Activated naive CD4-positive, alpha-beta T cell treated with anti-CD3 and anti-CD28 coated beads for 36 hours (primary cell): ENCODE results near the gene GINS2. TPM values are rescaled to one million over a fixed set of nuclear protein-coding genes. Genes with fewer than 3 reads are reported as not detected.

Source experiments
- CTCF ChIA-PET: fragments of 350-600 bp; sonication (Branson Sonifier 250); formaldehyde crosslinking; loops from one replicate; lab custom pipeline; 2021; ENCODE audit warnings: antibody characterized with exemption; lab: Charles Lee
- DNase-seq: peaks from one replicate; pipeline ENCODE4 v3.0.0-alpha.2; 2020
- H3K27ac Mint-ChIP-seq: one replicate; pipeline ENCODE4 v1.8.0; 2021; ENCODE audit warnings: mild to moderate bottlenecking, mixed read lengths
- H3K27me3 Mint-ChIP-seq: one replicate; pipeline ENCODE4 v1.8.0; 2021; ENCODE audit warnings: low read depth, mixed read lengths
- H3K36me3 Mint-ChIP-seq: one replicate; pipeline ENCODE4 v1.8.0; 2021; ENCODE audit warnings: low read depth, mixed read lengths
- H3K4me1 Mint-ChIP-seq: one replicate; pipeline ENCODE4 v1.8.0; 2021; ENCODE audit warnings: low read depth, mixed read lengths
- H3K4me3 Mint-ChIP-seq: one replicate; pipeline ENCODE4 v1.8.0; 2021; ENCODE audit warnings: mild to moderate bottlenecking, moderate library complexity, mixed read lengths
- H3K9me3 Mint-ChIP-seq: one replicate; pipeline ENCODE4 v1.8.0; 2021; ENCODE audit warnings: mixed read lengths
- intact Hi-C: fragments of 100-400 bp; cut with micrococcal nuclease; formaldehyde crosslinking; loops from one replicate; pipeline ENCODE4 v1.15.1; 2023
- total RNA-seq, 2 experiments: library from RNA; stranded (reverse); gene quantifications; one replicate each; pipeline ENCODE4 v1.2.3, GENCODE V29; 2021

Gene GINS2
- total RNA-seq, 2 experiments from 2014 or later: 60.7 to 66.6 TPM

DNA sequence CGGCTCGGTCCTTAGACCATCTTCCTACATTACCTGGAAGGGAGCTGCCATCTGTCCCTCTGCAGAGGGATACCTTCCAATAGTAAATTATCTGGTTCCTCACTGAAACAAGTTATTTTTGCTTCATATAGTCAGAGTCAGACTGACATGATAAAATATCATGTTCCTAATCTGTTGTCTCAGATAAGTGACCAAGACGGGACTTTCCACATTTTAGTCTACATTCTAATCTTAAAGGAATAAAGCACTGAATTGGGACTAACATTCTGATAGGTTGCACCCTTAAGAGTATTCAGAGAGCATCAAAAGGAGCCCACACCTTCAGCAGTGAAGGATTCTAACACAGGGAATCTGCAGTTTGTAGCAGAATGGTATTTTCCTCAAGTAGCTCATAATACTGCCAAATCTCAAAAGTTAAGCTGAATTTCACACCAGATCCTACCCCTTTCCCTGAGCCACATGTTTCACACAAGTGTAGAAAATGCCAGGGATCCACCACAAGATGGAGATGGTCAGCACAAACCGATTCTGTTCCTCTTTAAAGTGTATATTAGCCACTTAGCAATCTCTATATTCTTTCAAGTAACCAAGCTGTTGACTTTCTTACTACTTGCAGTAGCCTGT is 13.4 kb downstream of the GINS2 start:
- DNase-seq: no peak
- CTCF ChIA-PET: interaction anchor here (1.0 to 1.6 kb wide), 3 partner anchors 9 to 84 kb away, joined by 3 to 5 read pairs (median 3); no protein-coding TSS in a partner anchor
- intact Hi-C loops: loop anchor here (5.0 kb wide), 1 partner anchor 42 kb away; no protein-coding TSS in a partner anchor
- H3K9me3 Mint-ChIP-seq: no peaks in the 10 kb centered on the region
- H3K27ac Mint-ChIP-seq: no peak overlapping the region
- H3K4me3 Mint-ChIP-seq: no peak overlapping the region
- H3K36me3 Mint-ChIP-seq: peaks cover 24% of the 10 kb centered on the region
- H3K27me3 Mint-ChIP-seq: no peaks in the 10 kb centered on the region
- H3K4me1 Mint-ChIP-seq: no peaks in the 10 kb centered on the region

DNA sequence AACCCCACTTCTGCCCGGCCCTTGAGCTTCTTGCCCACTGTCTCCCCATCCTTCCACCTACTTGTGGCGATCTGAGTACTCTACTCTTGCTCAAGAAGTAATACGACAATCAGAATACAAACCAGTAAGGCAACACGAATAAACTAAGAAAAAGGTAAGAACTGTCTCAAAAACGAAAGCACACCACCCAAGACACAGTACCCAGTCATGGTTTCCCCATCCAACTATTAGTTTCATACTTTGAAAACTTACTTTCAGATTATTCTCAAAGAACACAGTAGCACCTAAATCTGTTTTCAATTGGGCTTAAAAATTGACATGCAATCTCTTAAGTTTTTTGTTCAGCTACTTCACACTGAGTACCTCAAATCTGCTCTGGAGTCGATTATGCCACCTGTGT is 13.9 kb downstream of the GINS2 start:
- no peaks in the 10 kb centered on the region for H3K4me1 Mint-ChIP-seq
- no peaks in the 10 kb centered on the region for H3K27me3 Mint-ChIP-seq
- intact Hi-C loops: loop anchor here (5.0 kb wide), 1 partner anchor 42 kb away; no protein-coding TSS in a partner anchor
- H3K4me3 Mint-ChIP-seq: no peak overlapping the region
- no peaks in the 10 kb centered on the region for H3K9me3 Mint-ChIP-seq
- H3K36me3 Mint-ChIP-seq: peaks cover 27% of the 10 kb centered on the region
- CTCF ChIA-PET: interaction anchor here (1.3 to 1.6 kb wide), 2 partner anchors 42 to 84 kb away, joined by 3 to 5 read pairs; no protein-coding TSS in a partner anchor
- no peak overlapping the region for H3K27ac Mint-ChIP-seq
- DNase-seq: no peak

- CTCF ChIA-PET: interaction anchor here (1.3 to 1.4 kb wide), 2 partner anchors 43 to 58 kb away, joined by 3 to 5 read pairs; no protein-coding TSS in a partner anchor
- no peaks in the 10 kb centered on the region for H3K4me1 Mint-ChIP-seq
- peaks cover 27% of the 10 kb centered on the region for H3K36me3 Mint-ChIP-seq
- no peak overlapping the region for H3K4me3 Mint-ChIP-seq
- no peaks in the 10 kb centered on the region for H3K27me3 Mint-ChIP-seq
- no peaks in the 10 kb centered on the region for H3K9me3 Mint-ChIP-seq
- no peak for DNase-seq
- intact Hi-C loops: no loop called here
- no peak overlapping the region for H3K27ac Mint-ChIP-seq
These were observed 14.4 kb downstream of the GINS2 start for GRCh38 chr16:85674418-85674755.

GRCh38 chr16:85673529-85674417 is 15.0 kb downstream of the GINS2 start:
- H3K27ac Mint-ChIP-seq: no peak overlapping the region

GRCh38 chr16:85670840-85671239 is 17.9 kb downstream of the GINS2 start:
- no peak for DNase-seq
- intact Hi-C loops: no loop called here
- CTCF ChIA-PET: no interaction called here
- Mint-ChIP-seq H3K4me3 (no peak overlapping the region), H3K27me3 (no peaks in the 10 kb centered on the region), H3K4me1 (no peaks in the 10 kb centered on the region), H3K9me3 (no peaks in the 10 kb centered on the region), H3K27ac (no peak overlapping the region), H3K36me3 (peaks cover 25% of the 10 kb centered on the region)

More at GRCh38 chr16:85673529-85674417, 15.0 kb downstream of the GINS2 start:
- Mint-ChIP-seq H3K4me1 (no peaks in the 10 kb centered on the region), H3K4me3 (no peak overlapping the region), H3K27me3 (no peaks in the 10 kb centered on the region), H3K36me3 (peaks cover 27% of the 10 kb centered on the region), H3K9me3 (no peaks in the 10 kb centered on the region)
- DNase-seq: no peak
- CTCF ChIA-PET: interaction anchor here (0.9 to 1.4 kb wide), 4 partner anchors 17 to 57 kb away, joined by 3 to 5 read pairs (median 4); no protein-coding TSS in a partner anchor
- intact Hi-C loops: no loop called here

DNA sequence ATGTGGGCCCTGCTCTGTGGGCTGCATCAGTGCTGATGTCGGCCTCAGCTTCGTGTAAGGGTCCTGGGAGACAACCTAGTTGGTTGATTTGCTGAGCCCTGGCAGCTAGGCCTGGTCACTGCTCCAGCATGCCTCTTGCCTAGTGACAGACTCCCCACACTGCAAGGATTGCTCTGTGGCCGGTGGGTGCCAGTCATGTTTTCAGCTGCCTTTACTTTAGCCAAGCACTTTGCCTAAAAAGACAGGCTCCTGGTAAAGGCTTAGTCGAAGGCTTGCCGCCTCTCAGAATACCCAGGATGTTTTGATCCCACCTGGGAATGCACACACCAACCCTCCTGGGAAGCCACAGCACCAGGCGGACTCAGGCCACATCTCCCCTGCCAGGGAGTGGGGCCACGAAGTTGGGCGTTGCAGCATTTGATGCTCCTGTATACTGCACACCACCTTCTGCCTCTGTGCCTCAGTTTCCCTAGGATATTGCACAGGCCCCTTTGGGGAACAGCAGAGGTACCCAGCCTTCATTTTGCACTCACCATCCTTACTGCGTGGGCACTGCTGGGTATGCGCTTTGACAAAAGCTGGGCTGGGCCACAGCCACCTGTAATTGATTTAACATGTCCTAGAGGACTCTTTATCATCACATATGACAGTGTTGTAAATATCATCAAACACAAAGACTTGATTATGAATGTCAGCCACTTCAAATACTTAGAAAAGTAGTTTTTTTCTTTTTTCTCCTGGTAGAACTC is 19.9 kb downstream of the GINS2 start:
- no peak for DNase-seq
- no peaks in the 10 kb centered on the region for H3K4me1 Mint-ChIP-seq
- no peaks in the 10 kb centered on the region for H3K9me3 Mint-ChIP-seq
- intact Hi-C loops: no loop called here
- CTCF ChIA-PET: interaction anchor here (1.0 kb wide), 1 partner anchor 11 kb away, joined by 3 read pairs; no protein-coding TSS in a partner anchor
- no peaks in the 10 kb centered on the region for H3K27me3 Mint-ChIP-seq
- no peak overlapping the region for H3K27ac Mint-ChIP-seq
- peaks cover 25% of the 10 kb centered on the region for H3K36me3 Mint-ChIP-seq
- no peak overlapping the region for H3K4me3 Mint-ChIP-seq

DNA sequence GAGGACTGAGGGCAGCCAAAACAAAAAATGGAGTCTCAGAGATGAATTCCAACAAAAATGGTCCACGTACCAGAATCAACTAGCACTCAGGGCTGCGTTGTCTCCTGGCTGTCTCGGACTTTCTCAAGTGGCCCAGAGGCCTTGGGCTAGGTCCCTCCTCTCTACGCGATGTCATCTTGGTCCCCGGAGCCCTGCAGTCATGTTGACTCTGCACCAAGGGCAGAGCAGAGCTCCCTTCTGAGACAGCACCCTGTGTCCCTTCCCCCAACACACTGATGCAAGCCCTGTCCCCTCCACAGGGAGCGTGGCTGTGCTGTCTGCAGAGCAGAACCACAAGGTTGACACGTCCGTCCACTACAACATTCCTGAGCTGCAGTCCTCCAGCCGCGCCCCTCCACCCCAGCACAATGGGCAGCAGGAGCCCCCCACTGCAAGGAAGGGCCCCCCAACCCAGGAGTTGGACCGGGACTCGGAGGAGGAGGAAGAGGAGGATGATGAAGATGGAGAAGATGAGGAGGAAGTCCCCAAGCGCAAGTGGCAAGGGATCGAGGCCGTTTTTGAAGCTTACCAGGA is 20.8 kb downstream of the GINS2 start:
- Mint-ChIP-seq H3K9me3 (no peaks in the 10 kb centered on the region), H3K27me3 (no peaks in the 10 kb centered on the region), H3K36me3 (peaks cover 23% of the 10 kb centered on the region), H3K4me3 (no peak overlapping the region), H3K27ac (no peak overlapping the region), H3K4me1 (no peaks in the 10 kb centered on the region)
- CTCF ChIA-PET: interaction anchor here (1.0 kb wide), 1 partner anchor 10 kb away, joined by 3 read pairs; no protein-coding TSS in a partner anchor
- intact Hi-C loops: no loop called here
- no peak for DNase-seq

DNA sequence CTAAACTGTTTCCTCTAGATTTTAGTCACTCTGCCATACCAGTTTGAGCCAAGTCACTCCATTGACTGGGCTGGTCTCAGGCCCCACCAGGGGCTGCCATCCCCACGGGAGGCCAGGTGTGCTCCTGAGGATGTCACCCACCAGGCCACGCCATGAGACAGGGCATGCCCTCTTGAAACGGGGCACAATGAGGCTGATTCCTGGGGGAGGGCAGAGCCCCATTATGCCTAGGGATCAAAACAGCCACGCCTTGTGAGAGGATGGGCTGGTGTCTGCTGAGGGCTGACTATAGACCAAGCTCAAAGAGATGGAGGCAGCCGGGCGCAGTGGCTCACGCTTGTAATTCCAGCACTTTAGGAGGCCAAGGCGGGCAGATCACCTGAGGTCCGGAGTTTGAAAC is 21.5 kb downstream of the GINS2 start:
- Mint-ChIP-seq H3K27me3 (no peaks in the 10 kb centered on the region), H3K4me1 (no peaks in the 10 kb centered on the region), H3K27ac (no peak overlapping the region), H3K36me3 (peaks cover 22% of the 10 kb centered on the region), H3K4me3 (no peak overlapping the region), H3K9me3 (no peaks in the 10 kb centered on the region)
- CTCF ChIA-PET: no interaction called here
- DNase-seq: no peak
- intact Hi-C loops: no loop called here

- H3K36me3 Mint-ChIP-seq: peaks cover 17% of the 10 kb centered on the region
- intact Hi-C loops: no loop called here
- H3K9me3 Mint-ChIP-seq: no peaks in the 10 kb centered on the region
- no peaks in the 10 kb centered on the region for H3K4me1 Mint-ChIP-seq
- H3K27ac Mint-ChIP-seq: no peak overlapping the region
- H3K4me3 Mint-ChIP-seq: no peak overlapping the region
- H3K27me3 Mint-ChIP-seq: no peaks in the 10 kb centered on the region
- CTCF ChIA-PET: interaction anchor here (0.9 to 1.0 kb wide), 2 partner anchors 10 to 94 kb away, joined by 3 read pairs; no protein-coding TSS in a partner anchor
- DNase-seq: no peak
These were observed 22.8 kb downstream of the GINS2 start for GRCh38 chr16:85665929-85666328.

DNA sequence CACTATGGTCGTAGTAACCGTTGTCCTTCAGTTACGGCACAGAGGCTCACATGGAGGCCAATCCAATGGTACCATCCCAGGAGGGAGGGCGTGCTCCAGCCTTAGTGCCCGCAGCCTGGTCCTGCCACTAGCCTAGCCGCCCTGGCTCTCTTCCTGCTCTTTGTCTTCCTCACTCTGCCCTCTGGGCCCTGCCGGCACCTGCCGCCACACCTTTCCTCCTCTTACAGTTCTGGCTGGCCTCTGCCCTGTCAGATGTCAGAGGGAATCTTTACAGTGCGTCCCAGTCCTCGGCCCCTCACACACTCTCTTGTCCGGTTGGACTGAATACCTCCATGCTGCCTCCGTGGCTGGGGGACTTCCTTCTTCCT is 23.4 kb downstream of the GINS2 start:
- intact Hi-C loops: no loop called here
- H3K4me3 Mint-ChIP-seq: no peak overlapping the region
- CTCF ChIA-PET: no interaction called here
- no peaks in the 10 kb centered on the region for H3K4me1 Mint-ChIP-seq
- DNase-seq: no peak
- H3K9me3 Mint-ChIP-seq: no peaks in the 10 kb centered on the region
- H3K27ac Mint-ChIP-seq: no peak overlapping the region
- peaks cover 13% of the 10 kb centered on the region for H3K36me3 Mint-ChIP-seq
- no peaks in the 10 kb centered on the region for H3K27me3 Mint-ChIP-seq

GRCh38 chr16:85664580-85665372 is 24.0 kb downstream of the GINS2 start:
- CTCF ChIA-PET: no interaction called here
- no peaks in the 10 kb centered on the region for H3K4me1 Mint-ChIP-seq
- no peak overlapping the region for H3K27ac Mint-ChIP-seq
- no peaks in the 10 kb centered on the region for H3K9me3 Mint-ChIP-seq
- DNase-seq: no peak
- H3K36me3 Mint-ChIP-seq: peaks cover 11% of the 10 kb centered on the region
- no peaks in the 10 kb centered on the region for H3K27me3 Mint-ChIP-seq
- intact Hi-C loops: no loop called here
- no peak overlapping the region for H3K4me3 Mint-ChIP-seq
